Measurements from ENCODE around the gene TAF13.
"Not testable (repeated sequence)": the region's sequence is repeated elsewhere in the genome, so short reads cannot be mapped to it uniquely, and the experiment has no call there.

Gene TAF13

DNA sequence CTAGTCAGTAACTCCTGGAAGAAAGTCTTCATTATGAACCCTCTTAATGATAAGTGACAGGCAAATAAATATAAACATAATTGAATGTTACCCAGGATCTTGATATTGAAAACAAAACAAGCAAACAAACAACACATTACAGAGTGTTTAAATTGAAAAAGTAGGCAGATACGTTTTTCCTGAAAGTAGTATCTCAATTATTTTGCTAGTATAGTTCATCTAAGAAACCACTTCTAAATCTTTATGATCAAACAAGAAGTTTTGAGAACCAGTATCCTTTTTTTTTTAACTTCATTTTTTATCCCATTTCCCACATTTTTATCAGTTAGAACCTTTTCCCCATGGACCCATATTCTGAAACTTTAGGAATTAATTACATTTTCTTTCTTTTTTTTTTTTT is 30.2 kb downstream of the TAF13 start:
- DNase-seq: no peak

DNA sequence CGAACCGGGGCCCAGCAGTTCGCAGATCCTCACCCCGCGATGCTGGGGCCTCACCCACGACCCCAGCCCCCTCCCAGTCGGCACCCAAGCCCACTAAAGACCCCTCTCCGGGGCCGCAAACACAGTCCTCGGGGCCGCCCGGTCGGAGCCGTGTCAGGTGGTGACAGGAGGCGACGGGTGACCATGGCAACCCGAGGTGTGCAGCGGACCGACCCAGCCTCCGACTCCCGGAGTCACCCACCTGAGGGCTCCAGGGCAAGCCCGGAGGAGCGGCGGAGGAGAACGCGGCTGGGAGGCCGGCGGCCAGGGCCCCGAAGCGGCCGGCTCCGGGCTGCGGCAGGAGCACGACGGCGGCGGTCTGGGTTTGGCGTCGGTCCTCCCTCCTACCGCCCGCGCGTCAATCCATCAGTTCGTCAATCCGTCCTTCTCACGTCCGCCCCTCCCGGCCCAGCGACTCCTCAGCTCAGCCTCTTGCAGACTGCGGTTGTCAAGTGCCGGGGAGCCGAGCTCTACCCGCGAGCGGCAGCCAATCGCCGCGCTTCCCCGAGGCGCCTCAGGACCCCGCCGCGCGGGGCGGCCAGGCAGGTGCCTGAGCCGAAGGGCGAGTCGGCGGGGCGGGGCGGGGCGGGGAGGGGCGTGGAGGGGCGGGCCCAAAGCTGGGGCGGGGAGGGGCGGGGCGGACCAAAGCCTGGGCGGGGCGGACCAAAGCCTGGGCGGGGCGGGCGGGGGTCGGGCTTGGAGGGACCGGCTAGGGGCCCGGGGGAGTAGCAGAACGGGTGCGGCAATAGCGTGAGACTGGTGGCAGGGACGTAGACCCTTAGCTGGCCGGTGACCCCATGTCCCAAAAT is 34.0 kb downstream of the TAF13 start, which contains the start of gene WDR47:
WDR47 (minus strand) TSS at position 482 of the 848 bp plus-strand sequence. CDS start 18,590 bp downstream, outside the sequence.
- DNase-seq: peak; percentile 95

DNA sequence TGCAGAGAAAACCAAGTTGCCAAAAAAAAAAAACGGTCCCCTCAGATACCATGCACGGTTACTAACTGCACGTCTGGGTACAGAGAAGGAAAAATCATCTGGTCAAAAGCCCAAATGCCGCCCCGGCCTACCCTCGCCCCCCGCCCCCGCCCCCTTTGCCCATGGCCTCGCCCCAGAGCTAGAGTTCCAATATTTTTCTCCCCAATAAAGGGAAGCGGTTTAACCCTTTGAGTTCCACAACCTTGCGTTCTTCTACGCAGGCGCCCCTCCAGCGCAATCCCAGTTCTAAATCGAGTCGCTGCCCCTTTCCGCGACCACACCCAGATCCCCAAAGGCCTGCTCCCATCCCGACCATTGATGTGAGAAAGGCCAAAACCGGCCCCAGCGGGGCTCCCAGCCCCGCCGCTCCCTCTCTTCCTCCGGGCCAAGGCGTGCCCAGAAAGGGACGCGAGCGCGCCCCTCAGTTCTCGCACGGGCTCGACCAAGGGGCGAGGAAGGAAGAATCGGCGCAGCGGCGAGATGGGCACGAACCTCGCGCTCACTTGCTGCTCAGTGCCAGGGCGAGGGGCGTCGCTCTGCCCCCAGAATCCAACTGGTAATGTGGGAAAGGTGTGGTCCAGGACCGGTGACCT is 34.7 kb downstream of the TAF13 start:
- DNase-seq: no peak

DNA sequence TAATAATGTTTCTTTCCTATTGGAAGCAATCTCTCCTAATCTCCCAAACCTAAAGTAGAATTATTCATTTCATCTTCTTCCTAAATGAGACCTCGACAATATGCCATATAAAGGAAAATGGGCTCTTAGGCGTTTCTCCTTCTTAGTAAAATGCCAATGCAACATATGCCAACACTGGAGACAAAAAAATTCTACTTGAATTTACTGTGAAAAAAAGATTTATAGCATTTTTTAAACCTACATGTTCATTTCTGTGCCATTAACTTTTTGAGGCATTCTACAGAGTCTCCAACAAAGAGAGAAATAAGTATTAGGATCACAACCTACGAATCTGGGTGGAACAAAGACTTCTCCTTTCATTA is 35.2 kb downstream of the TAF13 start:
- DNase-seq: no peak

DNA sequence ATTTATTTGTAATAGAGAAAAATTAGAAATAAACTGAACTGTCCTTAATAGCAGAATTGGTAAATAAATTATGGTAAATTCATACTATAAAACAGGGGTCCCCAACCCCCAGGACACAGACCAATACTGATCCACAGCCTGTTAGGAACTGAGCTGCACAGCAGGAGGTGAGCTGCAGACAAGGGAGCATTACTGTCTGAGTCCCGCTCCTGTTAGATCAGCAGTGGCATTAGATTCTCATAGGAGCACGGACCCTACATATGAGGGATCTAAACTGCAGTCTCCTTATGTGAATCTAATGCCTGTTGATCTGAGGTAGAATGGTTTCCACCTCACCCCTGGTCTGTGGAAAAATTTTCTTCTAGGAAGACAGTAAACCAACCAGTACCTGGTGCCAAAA is 41.4 kb downstream of the TAF13 start:
- no peak for DNase-seq

DNA sequence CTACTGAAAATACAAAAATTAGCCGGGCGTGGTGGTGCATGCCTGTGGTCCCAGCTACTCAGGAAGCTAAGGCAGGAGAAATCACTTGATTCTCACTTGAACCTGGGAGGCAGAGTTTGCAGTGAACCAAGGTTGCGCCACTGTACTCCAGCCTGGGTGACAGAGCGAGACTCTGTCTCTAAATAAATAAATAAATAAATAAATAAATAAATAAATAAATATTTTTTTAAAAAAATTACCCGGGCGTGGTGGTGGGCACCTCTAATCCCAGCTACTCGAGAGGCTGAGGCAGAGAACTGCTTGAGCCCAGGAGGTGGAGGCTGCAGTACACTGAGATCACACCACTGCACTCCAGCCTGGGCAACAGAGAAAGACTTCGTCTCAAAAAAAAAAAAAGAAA is 46.3 kb downstream of the TAF13 start:
- not testable (repeated sequence) for DNase-seq

GRCh38 chr1:109027841-109028240 is 48.0 kb downstream of the TAF13 start:
- DNase-seq: no peak

- DNase-seq: no peak
Observed at GRCh38 chr1:109025694-109026093, 50.1 kb downstream of the TAF13 start.

DNA sequence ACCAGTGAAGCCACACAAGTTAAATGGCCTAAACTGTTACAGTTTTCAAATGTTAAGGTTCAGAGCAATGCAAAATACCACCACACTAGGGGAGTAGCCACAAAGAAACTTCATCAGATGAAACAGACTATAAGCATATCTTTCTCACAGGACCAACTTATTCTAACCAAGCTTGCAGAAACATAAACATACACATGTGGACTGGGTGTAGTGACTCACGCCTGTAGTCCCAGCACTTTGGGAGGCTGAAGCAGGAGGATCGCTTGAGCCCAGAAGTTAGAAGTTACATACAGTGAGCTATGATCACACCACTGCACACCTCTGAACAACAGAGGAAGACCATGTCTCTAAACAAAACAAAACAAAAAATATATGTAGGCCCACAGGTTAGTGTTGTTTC is 51.2 kb downstream of the TAF13 start:
- no peak for DNase-seq

GRCh38 chr1:109020693-109021257 is 55.0 kb downstream of the TAF13 start:
- no peak for DNase-seq

DNA sequence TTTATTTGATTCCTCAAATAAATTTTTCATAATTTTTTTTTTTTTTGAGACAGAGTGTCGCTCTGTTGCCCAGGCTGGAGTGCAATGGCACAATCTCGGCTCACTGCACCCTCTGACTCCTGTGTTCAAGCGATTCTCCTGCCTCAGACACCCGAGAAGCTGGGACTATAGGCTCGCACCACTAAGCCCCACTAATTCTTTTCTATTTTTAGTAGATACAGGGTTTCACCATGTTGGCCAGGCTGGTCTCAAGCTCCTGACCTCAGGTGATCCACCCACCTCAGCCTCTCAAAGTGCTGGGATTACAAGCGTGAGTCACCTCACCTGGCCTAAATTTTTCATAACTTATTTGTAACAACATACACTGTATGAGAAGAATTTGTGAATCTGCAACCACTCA is 58.1 kb downstream of the TAF13 start:
- not testable (repeated sequence) for DNase-seq

DNA sequence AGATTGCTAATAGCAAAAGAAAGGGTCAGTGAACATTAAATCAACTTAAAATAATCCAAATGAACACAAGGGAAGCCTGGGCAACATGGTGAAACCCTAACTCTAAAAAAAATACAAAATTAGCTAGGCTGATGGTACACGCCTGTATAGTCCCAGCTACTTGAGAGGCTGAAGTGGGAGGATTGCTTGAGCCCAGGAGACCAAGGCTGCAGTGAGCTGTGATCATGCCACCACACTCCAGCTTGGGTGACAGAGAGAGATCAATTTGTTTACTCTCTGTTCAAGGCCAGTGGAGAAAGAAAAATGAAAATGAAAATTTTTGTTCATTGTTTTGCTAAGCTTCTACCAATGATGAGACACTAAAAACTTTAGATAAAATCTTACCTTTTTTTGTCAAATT is 58.7 kb downstream of the TAF13 start:
- no peak for DNase-seq
